Fibroblast of pulmonary artery (primary cell): ENCODE measurements around the gene PORCN.

Source experiments
- DNase-seq: peaks from one replicate; pipeline ENCODE4 v3.0.0-alpha.2; 2010; ENCODE audit warnings: low read depth
- H3K4me3 ChIP-seq: replicated peaks from 2 replicates; pipeline ENCODE4 v1.5.1; 2011; ENCODE audit warnings: low read depth, mild to moderate bottlenecking, control low read depth, low read length, moderate library complexity
- CTCF ChIP-seq: IDR thresholded peaks from 2 replicates; pipeline ENCODE4 v1.5.1; 2011; ENCODE audit warnings: mild to moderate bottlenecking, control low read depth, low read length, inconsistent platforms; ENCODE audit errors: missing control alignments

The PORCN gene

GRCh38 chrX:48507246-48507645 is 1.5 kb upstream of the PORCN start:
- H3K4me3 ChIP-seq, result no peak overlapping the region
- no peak for DNase-seq
- no peak for TF ChIP-seq CTCF

GRCh38 chrX:48509245-48509590 is 426 bp downstream of the PORCN start:
- no peak for DNase-seq
- TF ChIP-seq CTCF, result no peak
- H3K4me3 ChIP-seq, result peak overlapping the region; percentile 73

GRCh38 chrX:48509619-48510018 is 827 bp downstream of the PORCN start:
- TF ChIP-seq CTCF, result no peak
- peak overlapping the region; percentile 73 for H3K4me3 ChIP-seq
- DNase-seq, result no peak

- peak; percentile 50 for TF ChIP-seq CTCF
- peak; percentile 26 for DNase-seq
- H3K4me3 ChIP-seq, result no peak overlapping the region
Observed at GRCh38 chrX:48511560-48511959, 2.8 kb downstream of the PORCN start.

- TF ChIP-seq CTCF, result no peak
- no peak for DNase-seq
- no peak overlapping the region for H3K4me3 ChIP-seq
Observed at GRCh38 chrX:48512371-48512935, 3.7 kb downstream of the PORCN start.

- TF ChIP-seq CTCF, result no peak
- no peak overlapping the region for H3K4me3 ChIP-seq
Observed at GRCh38 chrX:48513670-48514069, 4.9 kb downstream of the PORCN start.

GRCh38 chrX:48514126-48514806 is 5.5 kb downstream of the PORCN start:
- no peak for DNase-seq
- no peak for TF ChIP-seq CTCF
- no peak overlapping the region for H3K4me3 ChIP-seq

More at GRCh38 chrX:48513670-48514069, 4.9 kb downstream of the PORCN start:
- no peak for DNase-seq
